ENCODE data around the gene P2RY10.
A peak's percentile ranks its signal among the peaks of the same experiment; 100 is the strongest.
"Not testable (repeated sequence)": the region's sequence is repeated elsewhere in the genome, so short reads cannot be mapped to it uniquely, and the experiment has no call there.

Gene P2RY10

GRCh38 chrX:78945186-78945912 is at the start of gene P2RY10:
Gene P2RY10, plus strand, starts transcription at chrX:78945391. Its CDS starts 15,130 bp downstream, at chrX:78960521.
- DNase-seq = no peak

DNA sequence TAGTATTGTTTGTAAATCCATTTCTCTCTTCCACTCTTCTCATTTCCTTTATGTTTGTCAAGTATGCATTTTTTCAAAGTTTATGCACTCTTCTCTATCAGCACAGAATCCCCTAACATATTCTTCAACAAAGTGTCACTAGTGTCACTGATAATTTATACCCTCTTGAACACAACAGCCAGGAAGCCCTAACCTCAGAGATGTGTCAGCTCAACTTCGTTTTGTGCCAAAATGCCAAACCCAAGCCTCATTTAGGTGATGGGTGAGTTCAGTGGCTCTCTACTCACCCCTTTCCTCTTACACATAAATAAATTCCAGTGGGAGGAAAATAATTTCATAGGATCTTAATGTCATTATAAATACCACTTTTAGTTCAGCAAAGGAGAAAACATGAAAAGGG is 22.4 kb upstream of the P2RY10 start:
- no peak for DNase-seq

- no peak for DNase-seq
These were observed 21.8 kb upstream of the P2RY10 start for GRCh38 chrX:78923198-78924015.

DNA sequence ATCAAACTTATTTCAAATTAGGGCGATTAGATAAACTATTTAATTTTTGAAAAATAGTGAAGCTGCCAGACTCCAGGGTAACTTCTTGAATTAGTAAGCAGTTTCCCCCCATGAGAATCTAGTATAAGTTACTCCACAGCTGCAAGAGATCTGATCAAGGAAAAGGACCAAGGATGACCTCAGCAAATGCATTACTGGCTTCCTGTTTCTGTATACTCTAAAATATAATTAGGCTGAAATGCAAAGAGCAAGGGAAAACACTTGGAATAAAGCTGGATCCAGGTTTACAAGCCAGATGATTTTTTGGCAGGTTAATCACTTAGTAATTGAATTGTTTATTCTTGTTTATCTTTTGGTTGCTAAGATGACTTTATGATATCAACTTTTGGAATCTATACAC is 13.4 kb upstream of the P2RY10 start:
- DNase-seq = no peak

GRCh38 chrX:78934866-78935265 is 10.3 kb upstream of the P2RY10 start:
- no peak for DNase-seq

DNA sequence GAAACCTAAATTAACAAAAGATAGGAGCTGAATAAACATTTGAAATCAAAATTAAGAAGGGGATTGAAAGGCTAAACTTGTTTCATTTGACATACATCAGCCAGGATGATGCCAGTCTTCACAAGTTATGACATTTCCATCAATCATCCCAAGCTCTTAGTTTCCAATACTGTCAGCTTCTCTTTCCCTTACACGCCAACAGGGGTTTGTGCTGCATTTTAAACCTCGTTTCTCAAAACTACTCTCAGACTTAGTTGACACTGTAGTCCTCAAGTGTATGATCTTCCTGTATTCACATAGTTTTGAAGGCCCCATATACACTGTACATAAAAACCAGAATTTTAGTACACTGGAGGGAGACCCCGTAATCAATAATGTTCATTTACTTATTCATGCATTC is 840 bp upstream of the P2RY10 start:
- no peak for DNase-seq

DNA sequence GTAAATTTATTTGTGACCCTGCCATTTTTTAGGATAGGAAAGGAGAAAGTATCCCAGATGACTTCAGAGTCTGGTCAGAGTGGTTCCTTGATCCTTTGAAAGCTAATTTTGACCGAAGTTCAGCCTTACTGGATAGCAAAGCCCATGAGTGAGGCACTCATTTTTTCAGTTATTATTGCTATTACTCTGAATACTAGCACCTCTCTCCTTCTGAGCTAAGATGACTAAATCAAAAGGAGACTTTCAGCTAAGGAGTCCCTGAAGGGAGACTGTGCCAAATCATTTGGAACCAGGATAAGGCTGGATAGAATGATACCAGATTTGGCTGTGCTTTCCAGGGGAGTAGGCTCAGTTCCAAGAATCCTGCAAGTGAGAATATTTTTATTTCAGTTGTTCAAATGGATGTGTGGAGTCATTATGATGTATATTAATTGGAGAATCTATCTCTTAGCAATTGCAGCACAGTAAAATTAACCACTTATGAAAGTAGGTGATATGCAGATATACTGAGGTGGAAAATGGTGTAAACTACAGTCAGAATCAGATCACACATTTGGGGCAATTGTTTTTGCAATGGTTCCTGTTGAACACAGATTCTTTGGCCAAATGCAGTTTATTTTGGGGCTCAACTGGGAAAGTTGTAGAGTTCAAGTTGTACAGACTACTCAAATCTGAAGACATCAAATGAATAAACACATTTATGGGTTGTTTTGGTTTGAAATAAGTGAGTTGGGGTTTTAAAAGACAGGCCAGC is 1.2 kb downstream of the P2RY10 start:
- DNase-seq = no peak

DNA sequence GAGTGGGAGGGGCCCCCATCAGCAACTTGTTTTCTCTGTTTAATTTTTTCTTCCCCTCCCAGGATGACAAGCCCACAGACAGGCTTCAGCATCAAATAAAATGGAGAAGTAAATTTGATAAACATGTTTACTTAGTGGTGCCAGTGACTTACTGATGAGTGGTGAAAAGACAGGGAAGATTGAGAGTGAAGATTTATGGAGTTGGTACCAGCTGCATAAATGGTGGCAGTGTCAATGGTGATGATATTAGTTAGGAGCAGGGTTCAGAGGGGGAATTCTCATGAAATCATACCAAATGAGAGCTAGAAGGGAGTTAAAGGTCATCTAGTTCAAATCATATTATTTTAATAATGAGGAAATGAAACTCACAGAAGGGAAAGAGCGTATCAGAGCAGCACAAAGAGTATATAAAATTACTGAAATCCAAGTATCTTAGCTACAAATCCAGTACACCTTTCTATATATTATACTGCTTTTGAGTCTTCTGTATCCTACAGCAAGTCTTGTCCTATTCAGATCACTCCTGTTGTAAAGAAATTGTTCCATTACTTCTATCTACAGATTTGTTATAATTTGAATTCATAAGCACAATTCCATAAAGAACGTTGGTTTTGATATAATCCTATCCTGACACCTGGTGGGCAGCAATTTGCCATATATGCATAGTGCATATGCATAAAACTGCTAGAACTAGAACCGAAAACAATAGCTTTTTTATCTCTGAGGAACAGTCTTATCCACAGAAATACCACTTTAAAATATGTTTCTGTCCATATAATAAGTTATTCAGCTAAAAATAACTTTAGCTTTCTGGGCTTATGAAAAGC is 5.0 kb downstream of the P2RY10 start:
- DNase-seq = no peak

DNA sequence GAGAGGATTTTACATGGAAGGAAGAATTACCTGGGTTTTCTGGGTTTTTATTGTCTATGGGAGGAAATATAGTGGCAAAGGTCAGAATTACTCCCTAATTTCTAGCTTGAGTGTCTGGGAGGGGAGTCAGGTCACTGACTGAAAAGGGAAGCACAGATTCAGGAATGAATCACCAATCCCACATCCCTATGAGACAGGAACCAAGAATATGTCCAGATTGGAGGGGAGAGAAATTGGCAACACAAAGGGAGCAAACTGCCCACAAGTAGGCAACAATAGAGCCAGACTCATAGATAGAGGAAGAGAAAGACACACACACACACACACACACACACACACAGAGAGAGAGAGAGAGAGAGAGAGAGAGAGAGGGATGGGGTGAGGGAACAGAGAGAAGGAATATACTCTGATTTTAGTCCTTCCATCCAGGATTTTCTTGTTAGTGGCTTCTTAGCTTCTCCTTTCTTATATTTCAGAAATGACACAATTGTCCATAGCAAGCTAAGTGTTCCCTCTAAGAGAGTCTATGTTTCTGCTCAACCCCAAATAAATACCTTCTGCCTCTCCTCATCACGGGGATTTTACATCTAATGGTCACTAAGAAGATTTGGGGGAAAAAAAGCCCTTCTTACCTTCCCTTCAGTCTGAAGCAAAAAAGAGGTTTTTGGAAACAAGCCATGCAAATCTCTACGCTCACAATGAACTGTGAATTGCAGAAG is 12.0 kb downstream of the P2RY10 start:
- no peak for DNase-seq

GRCh38 chrX:78957768-78958130 is 12.6 kb downstream of the P2RY10 start:
- no peak for DNase-seq

GRCh38 chrX:78958419-78959116 is 13.4 kb downstream of the P2RY10 start:
- DNase-seq = no peak

DNA sequence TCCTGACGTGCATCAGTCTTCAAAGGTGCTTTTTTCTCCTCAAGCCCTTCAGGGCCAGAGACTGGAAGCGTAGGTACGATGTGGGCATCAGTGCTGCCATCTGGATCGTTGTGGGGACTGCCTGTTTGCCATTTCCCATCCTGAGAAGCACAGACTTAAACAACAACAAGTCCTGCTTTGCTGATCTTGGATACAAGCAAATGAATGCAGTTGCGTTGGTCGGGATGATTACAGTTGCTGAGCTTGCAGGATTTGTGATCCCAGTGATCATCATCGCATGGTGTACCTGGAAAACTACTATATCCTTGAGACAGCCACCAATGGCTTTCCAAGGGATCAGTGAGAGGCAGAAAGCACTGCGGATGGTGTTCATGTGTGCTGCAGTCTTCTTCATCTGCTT is 15.7 kb downstream of the P2RY10 start:
- DNase-seq = no peak

DNA sequence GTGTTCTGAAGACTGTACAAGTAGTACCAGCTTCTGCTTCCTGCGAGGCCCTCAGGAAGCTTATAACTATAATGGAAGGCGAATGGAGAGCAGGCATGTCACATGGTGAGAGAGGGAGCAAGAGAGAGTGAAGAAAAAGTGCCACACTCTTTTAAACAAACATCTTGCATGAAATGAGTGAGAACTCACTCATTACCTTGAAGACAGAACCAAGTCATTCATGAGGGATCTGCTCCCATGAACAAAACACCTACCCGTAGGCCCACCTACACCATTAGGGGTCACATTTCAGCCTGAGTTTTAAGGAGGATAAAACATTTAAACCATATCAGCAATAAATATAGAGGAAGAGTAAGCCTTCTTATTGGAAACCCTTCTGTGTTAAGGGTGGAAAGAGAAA is 19.4 kb downstream of the P2RY10 start:
- DNase-seq = no peak

DNA sequence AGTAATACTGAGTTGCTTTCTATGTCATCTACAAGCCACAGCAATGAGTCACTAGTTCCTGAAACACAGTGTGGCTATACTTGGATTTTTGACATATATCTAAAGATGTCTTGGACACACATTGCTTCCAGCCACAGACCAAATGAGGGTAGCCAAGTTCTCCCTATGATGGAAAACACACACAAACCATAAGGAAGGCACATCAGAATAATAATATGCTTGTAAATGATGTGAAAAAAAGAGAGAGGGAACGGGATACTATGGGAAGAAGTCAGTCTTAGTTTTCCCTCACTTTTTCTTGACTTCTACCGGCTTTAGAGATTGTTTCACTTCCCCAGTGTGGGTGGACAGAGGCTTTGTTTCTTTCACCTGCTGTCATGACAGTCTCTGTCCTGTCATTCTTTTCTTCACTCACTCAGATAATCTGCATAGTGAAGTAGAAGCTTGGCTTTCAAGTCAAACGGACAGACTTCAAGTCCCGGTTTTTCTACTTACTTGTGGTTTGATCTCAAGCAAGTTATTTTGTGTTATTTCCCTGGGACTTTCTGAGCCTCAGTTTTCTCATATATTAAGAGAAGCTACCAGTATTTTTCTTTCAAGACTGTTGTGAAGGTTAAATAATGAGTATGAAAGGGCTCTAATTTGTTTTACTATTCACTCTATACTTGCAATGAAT is 34.7 kb downstream of the P2RY10 start:
- peak; percentile 28 for DNase-seq

DNA sequence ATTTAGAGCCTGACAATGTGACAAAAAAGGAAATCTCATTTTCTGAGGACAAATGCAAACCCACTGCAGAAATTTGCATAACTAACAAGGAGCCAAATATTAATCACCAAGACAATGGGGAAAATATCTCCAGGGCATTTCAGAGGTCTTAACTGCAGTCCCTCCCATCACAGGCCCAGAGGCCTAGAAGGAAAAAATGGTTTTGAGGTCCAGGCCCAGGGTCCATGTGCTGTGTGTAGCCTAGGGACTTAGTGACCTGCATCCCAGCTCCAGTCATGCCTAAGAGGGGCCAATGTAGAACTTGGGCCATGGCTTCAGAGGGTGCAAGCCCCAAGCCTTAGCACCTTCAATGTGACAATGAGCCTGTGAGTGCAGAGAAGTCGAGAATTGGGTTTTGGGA is 44.2 kb downstream of the P2RY10 start:
- DNase-seq = no peak

GRCh38 chrX:78997870-78998558 is 52.8 kb downstream of the P2RY10 start:
- no peak for DNase-seq

DNA sequence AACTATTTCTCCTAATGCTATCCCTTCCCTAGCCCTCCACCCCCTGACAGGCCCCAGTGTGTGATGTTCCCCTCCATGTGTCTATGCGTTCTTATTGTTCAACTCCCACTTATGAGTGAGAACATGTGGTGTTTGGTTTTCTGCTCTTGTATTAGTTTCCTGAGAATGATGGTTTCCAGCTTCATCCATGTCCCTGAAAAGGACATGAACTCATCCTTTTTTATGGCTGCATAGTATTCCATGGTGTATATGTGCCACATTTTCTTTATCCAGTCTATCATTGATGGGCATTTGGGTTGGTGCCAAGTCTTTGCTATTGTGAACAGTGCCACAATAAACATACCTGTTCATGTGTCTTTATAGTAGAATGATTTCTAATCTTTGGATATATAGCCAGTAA is 62.3 kb downstream of the P2RY10 start:
- not testable (repeated sequence) for DNase-seq

All from fibroblast of skin of right quadriceps (primary cell).